GM13976 (cell line): Measurements from ENCODE around the gene NPIPA7.
"Not testable (repeated sequence)": the region's sequence is repeated elsewhere in the genome, so short reads cannot be mapped to it uniquely, and the experiment has no call there.

Experiments
- DNase-seq: peaks from one replicate; pipeline ENCODE4 v3.0.0; 2012; ENCODE audit warnings: low spot score
- in situ Hi-C: fragments of 300-500 bp; cut with MboI; formaldehyde crosslinking; loops from one replicate; pipeline ENCODE4 v1.12.0; 2022; ENCODE audit warnings: low sequenced_read_pairs, mixed read lengths, inconsistent platforms; ENCODE audit not compliant: unreplicated experiment

The NPIPA7 gene

GRCh38 chr16:16378840-16379239, at the start of gene NPIPA7:
TSS of gene NPIPA7 (plus strand) at chr16:16379140. CDS start at chr16:16379245, 105 bp downstream.
- in situ Hi-C loops, result not testable (repeated sequence)

GRCh38 chr16:16331466-16331865, 47.5 kb upstream of the NPIPA7 start:
- in situ Hi-C loops, DNase-seq: not testable (repeated sequence)

More at GRCh38 chr16:16378840-16379239, at the start of gene NPIPA7:
- not testable (repeated sequence) for DNase-seq

DNA sequence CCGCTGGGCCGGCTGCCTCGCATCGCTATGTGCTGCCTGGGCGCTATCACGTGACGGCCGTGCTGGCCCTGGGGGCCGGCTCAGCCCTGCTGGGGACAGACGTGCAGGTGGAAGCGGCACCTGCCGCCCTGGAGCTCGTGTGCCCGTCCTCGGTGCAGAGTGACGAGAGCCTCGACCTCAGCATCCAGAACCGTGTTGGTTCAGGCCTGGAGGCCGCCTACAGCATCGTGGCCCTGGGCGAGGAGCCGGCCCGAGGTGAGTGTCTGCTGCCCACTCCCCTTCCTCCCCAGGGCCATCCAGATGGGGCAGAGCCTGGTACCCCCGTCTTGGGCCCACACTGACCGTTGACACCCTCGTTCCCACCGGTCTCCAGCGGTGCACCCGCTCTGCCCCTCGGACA, 21.4 kb upstream of the NPIPA7 start:
- DNase-seq, in situ Hi-C loops: not testable (repeated sequence)

GRCh38 chr16:16358539-16359240, 20.2 kb upstream of the NPIPA7 start:
- in situ Hi-C loops, DNase-seq: not testable (repeated sequence)

GRCh38 chr16:16363595-16363994, 15.3 kb upstream of the NPIPA7 start:
- DNase-seq, in situ Hi-C loops: not testable (repeated sequence)

GRCh38 chr16:16364100-16364499, 14.8 kb upstream of the NPIPA7 start:
- DNase-seq, in situ Hi-C loops: not testable (repeated sequence)

GRCh38 chr16:16364701-16365100, 14.2 kb upstream of the NPIPA7 start:
- DNase-seq, in situ Hi-C loops: not testable (repeated sequence)

DNA sequence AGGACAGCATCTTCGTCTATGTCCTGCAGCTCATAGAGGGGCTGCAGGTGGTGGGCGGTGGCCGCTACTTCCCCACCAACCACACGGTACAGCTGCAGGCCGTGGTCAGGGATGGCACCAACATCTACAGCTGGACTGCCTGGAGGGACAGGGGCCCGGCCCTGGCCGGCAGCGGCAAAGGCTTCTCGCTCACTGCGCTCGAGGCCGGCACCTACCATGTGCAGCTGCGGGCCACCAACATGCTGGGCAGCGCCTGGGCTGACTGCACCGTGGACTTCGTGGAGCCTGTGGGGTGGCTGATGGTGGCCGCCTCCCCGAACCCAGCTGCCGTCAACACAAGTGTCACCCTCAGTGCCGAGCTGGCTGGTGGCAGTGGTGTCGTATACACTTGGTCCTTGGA, 13.6 kb upstream of the NPIPA7 start:
- DNase-seq, in situ Hi-C loops: not testable (repeated sequence)

DNA sequence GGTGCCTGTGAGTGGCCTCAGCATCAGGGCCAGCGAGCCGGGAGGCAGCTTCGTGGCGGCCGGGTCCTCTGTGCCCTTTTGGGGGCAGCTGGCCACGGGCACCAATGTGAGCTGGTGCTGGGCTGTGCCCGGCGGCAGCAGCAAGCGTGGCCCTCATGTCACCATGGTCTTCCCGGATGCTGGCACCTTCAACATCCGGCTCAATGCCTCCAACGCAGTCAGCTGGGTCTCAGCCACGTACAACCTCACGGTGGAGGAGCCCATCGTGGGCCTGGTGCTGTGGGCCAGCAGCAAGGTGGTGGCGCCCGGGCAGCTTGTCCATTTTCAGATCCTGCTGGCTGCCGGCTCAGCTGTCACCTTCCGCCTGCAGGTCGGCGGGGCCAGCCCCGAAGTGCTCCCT, 13.1 kb upstream of the NPIPA7 start:
- in situ Hi-C loops, DNase-seq: not testable (repeated sequence)

DNA sequence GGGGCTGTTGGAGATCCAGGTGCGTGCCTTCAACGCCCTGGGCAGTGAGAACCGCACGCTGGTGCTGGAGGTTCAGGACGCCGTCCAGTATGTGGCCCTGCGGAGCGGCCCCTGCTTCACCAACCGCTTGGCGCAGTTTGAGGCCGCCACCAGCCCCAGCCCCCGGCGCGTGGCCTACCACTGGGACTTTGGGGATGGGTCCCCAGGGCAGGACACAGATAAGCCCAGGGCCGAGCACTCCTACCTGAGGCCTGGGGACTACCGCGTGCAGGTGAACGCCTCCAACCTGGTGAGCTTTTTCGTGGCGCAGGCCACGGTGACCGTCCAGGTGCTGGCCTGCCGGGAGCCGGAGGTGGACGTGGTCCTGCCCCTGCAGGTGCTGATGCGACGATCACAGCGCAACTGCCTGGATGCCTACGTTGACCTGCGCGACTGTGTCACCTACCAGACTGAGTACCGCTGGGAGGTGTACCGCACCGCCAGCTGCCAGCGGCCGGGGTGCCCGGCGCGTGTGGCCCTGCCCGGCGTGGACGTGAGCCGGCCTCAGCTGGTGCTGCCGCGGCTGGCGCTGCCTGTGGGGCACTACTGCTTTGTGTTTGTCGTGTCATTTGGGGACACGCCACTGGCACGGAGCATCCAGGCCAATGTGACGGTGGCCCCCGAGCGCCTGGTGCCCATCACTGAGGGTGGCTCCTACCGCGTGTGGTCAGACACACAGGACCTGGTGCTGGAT, 12.2 kb upstream of the NPIPA7 start:
- in situ Hi-C loops, DNase-seq: not testable (repeated sequence)

DNA sequence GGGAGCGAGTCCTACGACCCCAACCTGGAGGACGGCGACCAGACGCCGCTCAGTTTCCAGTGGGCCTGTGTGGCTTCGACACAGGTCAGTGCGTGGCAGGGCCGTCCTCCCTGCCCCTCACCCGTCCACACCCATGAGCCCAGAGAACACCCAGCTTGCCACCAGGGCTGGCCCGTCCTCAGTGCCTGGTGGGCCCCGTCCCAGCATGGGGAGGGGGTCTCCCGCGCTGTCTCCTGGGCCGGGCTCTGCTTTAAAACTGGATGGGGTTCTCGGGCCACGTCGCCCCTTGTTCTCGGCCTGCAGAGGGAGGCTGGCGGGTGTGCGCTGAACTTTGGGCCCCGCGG, 11.7 kb upstream of the NPIPA7 start:
- in situ Hi-C loops, result not testable (repeated sequence)

GRCh38 chr16:16369081-16369856, 9.7 kb upstream of the NPIPA7 start:
- in situ Hi-C loops, DNase-seq: not testable (repeated sequence)

More for the DNA sequence above, 11.7 kb upstream of the NPIPA7 start:
- not testable (repeated sequence) for DNase-seq

GRCh38 chr16:16371136-16371735, 7.7 kb upstream of the NPIPA7 start:
- in situ Hi-C loops, DNase-seq: not testable (repeated sequence)

GRCh38 chr16:16374192-16374591, 4.7 kb upstream of the NPIPA7 start:
- in situ Hi-C loops, DNase-seq: not testable (repeated sequence)

DNA sequence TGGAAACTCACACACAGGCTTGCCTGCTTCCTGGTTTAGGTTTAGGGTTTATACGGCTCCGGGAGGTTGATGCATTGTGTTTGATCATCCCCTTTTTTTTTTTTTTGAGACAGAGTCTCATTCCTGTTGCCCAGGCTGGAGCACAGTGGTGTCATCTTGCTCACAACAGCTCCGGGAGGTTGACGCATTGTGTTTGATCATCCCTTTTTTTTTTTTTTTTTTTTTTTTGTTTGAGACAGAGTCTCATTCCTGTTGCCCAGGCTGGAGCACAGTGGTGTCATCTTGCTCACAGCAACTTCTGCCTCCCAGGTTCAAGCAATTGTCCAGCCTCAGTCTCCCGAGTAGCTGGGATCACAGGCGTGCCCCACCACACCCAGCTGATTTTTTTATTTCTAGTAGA, 20.7 kb downstream of the NPIPA7 start:
- in situ Hi-C loops, DNase-seq: not testable (repeated sequence)

GRCh38 chr16:16402333-16402732, 23.4 kb downstream of the NPIPA7 start:
- in situ Hi-C loops, DNase-seq: not testable (repeated sequence)

- in situ Hi-C loops, DNase-seq: not testable (repeated sequence)
These were observed 25.3 kb downstream of the NPIPA7 start for GRCh38 chr16:16404283-16404682.

GRCh38 chr16:16405421-16405820, 26.5 kb downstream of the NPIPA7 start:
- in situ Hi-C loops, DNase-seq: not testable (repeated sequence)
